ENCODE measurements around the gene CEBPG.

The CEBPG gene

DNA sequence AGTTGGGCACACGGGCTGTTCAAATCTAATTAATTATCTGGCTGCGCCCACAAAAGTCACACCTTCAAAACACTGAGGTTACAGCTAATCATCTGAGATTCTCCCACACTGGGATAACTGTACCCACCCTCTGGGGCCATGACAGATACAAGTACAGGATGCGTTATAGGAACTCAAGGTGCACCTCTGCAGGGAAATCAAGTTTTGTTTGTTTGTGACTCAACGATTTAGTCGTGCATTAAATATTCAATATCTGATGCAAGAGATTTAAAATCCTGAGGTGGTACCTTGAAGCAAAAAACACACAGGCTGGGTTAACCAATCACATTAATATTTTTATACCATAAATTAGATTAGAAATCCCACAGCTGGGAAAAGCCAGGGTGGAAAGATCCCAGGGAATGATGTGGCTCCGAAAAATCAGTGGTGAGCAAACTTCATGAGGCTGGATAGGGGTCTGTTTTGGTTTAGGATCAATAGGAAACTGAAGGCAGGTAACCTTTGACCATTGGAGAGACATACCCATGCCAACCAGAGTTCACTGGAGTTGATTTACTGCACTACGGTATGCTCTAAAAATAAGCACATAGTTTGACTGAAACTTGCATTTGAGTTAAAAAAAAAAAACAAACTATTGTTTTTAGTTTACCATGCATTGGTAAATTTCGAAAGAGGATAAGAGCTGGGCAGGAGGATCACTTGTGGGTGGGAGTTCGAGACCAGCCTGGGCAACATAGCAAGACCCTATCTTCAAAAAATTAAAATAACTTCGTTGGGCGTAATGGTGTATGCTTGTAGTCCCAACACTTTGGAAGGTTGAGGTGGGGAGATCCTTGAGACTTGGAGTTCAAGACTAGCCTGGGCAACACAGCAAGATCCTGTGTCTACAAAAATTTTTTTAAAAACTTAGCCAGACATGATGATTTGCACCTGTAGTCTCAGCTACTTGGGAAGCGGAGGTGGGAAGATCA is 23.9 kb upstream of the CEBPG start:
- DNase-seq (ENCODE audit: low spot score) = no peak
- Histone ChIP-seq H3K36me3 (ENCODE audit: low read depth) (no peaks in the 10 kb centered on the region), H3K9me3 (ENCODE audit: severe bottlenecking) (no peaks in the 10 kb centered on the region), H3K27ac (ENCODE audit: poor library complexity, severe bottlenecking) (peak overlapping the region; percentile 12), H3K27me3 (ENCODE audit: insufficient read depth, poor library complexity, severe bottlenecking) (no peaks in the 10 kb centered on the region), H3K4me1 (ENCODE audit: insufficient read depth, poor library complexity, severe bottlenecking) (peaks cover 10% of the 10 kb centered on the region), H3K4me3 (ENCODE audit: severe bottlenecking) (no peak overlapping the region)
- TF ChIP-seq, protein P1, sequence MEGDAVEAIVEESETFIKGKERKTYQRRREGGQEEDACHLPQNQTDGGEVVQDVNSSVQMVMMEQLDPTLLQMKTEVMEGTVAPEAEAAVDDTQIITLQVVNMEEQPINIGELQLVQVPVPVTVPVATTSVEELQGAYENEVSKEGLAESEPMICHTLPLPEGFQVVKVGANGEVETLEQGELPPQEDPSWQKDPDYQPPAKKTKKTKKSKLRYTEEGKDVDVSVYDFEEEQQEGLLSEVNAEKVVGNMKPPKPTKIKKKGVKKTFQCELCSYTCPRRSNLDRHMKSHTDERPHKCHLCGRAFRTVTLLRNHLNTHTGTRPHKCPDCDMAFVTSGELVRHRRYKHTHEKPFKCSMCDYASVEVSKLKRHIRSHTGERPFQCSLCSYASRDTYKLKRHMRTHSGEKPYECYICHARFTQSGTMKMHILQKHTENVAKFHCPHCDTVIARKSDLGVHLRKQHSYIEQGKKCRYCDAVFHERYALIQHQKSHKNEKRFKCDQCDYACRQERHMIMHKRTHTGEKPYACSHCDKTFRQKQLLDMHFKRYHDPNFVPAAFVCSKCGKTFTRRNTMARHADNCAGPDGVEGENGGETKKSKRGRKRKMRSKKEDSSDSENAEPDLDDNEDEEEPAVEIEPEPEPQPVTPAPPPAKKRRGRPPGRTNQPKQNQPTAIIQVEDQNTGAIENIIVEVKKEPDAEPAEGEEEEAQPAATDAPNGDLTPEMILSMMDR (IDR thresholded peaks at IDR 0.05; ENCODE audit: poor library complexity, severe bottlenecking) = no peak
- no peak for ATAC-seq (ENCODE audit: low read depth)

DNA sequence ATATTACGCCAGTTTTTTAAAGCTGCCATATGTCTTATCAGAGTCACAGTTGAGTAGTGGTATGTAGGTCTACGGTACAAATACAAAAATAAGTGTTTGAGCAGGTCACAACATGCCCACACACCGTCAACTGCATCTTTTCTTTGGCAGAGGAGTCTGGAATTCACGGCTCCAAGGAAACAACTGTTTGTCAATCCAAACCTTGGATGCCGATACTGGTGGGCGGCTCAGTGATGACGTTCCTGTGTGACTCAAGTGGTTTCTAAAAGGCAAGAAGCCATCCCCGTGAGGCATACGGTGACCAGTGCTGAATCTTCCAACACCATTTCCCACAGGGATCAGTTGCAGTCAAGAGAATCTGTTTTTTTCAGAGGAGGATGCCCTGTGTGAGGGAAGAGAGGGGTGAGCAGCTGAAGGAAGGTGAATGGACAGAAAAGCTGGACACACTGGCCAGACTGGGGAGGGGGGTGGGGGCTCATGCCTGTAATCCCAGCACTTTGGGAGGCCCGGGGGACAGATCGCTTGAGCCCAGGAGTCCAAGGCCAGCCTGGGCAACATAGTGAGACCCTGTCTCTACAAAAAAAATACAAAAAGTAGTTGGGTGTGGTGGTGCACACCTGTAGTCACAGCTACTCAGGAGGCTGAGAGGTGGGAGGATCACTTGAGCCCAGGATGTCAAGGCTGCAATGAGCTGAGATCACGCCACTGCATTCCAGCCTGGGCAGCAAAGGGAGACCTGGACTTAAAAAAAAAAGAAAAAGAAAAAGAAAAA is 22.8 kb upstream of the CEBPG start:
- TF ChIP-seq, protein P1 (IDR thresholded peaks at IDR 0.05; ENCODE audit: poor library complexity, severe bottlenecking) = no peak
- Histone ChIP-seq H3K27me3 (ENCODE audit: insufficient read depth, poor library complexity, severe bottlenecking) (no peaks in the 10 kb centered on the region), H3K9me3 (ENCODE audit: severe bottlenecking) (no peaks in the 10 kb centered on the region), H3K36me3 (ENCODE audit: low read depth) (no peaks in the 10 kb centered on the region), H3K27ac (ENCODE audit: poor library complexity, severe bottlenecking) (peak overlapping the region; percentile 12), H3K4me3 (ENCODE audit: severe bottlenecking) (no peak overlapping the region), H3K4me1 (ENCODE audit: insufficient read depth, poor library complexity, severe bottlenecking) (peaks cover 10% of the 10 kb centered on the region)
- ATAC-seq (ENCODE audit: low read depth) = peak; percentile 92
- DNase-seq (ENCODE audit: low spot score) = peak; percentile 87

DNA sequence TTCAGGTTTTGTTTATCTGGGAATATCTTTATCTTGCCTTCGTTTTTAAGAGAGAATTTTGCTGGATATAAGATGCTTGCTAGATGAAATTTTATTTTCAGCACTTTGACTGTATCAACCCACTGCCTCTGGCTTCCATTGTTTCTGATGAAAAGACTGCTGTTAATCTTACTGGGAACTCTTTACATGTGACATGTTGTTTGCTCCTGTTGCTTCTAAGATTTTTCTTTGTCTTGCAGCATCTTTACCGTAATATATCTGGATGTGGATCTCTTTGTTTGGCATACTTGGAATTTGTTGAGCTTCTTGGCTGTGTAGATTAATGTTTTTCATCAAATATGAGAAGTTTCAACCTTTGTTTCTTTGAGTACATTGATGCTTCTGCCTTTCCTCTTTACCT is 18.0 kb upstream of the CEBPG start:
- no peak overlapping the region for H3K4me3 ChIP-seq (ENCODE audit: severe bottlenecking)
- no peak for ATAC-seq (ENCODE audit: low read depth)
- TF ChIP-seq, protein P1 (IDR thresholded peaks at IDR 0.05; ENCODE audit: poor library complexity, severe bottlenecking) = no peak

DNA sequence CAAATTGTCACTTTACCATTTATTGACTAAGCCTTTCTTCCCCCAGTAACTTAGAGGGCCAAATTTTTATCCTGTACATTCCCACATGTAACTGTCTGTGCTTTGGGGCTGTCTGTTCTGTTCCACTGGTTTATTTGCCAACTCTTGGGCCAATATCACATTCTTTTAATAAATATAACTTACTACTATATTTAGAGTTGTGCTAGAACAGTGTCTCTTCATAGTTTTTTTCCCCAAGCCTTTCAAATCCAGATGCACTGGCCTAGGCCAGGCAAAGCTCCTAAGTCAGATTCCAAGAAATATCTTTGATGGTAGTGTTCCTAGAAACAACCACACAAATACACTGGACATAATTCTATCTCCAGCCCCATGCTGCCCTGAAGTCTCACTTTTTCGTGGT is 16.0 kb upstream of the CEBPG start:
- Histone ChIP-seq H3K4me3 (ENCODE audit: severe bottlenecking) (no peak overlapping the region), H3K36me3 (ENCODE audit: low read depth) (no peaks in the 10 kb centered on the region), H3K9me3 (ENCODE audit: severe bottlenecking) (no peaks in the 10 kb centered on the region), H3K27me3 (ENCODE audit: insufficient read depth, poor library complexity, severe bottlenecking) (no peaks in the 10 kb centered on the region), H3K27ac (ENCODE audit: poor library complexity, severe bottlenecking) (no peak overlapping the region), H3K4me1 (ENCODE audit: insufficient read depth, poor library complexity, severe bottlenecking) (peaks cover 8% of the 10 kb centered on the region)
- ATAC-seq (ENCODE audit: low read depth) = no peak
- no peak for DNase-seq (ENCODE audit: low spot score)
- TF ChIP-seq, protein P1 (IDR thresholded peaks at IDR 0.05; ENCODE audit: poor library complexity, severe bottlenecking) = no peak

More for the DNA sequence above, 18.0 kb upstream of the CEBPG start:
- Histone ChIP-seq H3K36me3 (ENCODE audit: low read depth) (no peaks in the 10 kb centered on the region), H3K4me1 (ENCODE audit: insufficient read depth, poor library complexity, severe bottlenecking) (peaks cover 12% of the 10 kb centered on the region), H3K9me3 (ENCODE audit: severe bottlenecking) (no peaks in the 10 kb centered on the region), H3K27me3 (ENCODE audit: insufficient read depth, poor library complexity, severe bottlenecking) (no peaks in the 10 kb centered on the region), H3K27ac (ENCODE audit: poor library complexity, severe bottlenecking) (no peak overlapping the region)
- DNase-seq (ENCODE audit: low spot score) = no peak

All from RWPE2 (cell line).